Kidney epithelial cell (primary cell): Measurements from ENCODE around the gene SH3RF2. TPM values are rescaled to one million over a fixed set of nuclear protein-coding genes. Genes with fewer than 3 reads are reported as not detected.

ENCODE experiments used
- DNase-seq: peaks from one replicate; pipeline ENCODE4 v3.0.0-alpha.2; 2010; ENCODE audit warnings: low read depth
- H3K27me3 ChIP-seq: 2 replicates; pipeline ENCODE4 v1.6.0; 2011; ENCODE audit warnings: low read length; ENCODE audit not compliant: control insufficient read depth, insufficient read depth
- H3K36me3 ChIP-seq: 2 replicates; pipeline ENCODE4 v1.5.1; 2011; ENCODE audit warnings: low read length; ENCODE audit not compliant: control insufficient read depth, insufficient read depth
- H3K4me3 ChIP-seq: 2 replicates; pipeline ENCODE4 v1.5.1; 2011; ENCODE audit warnings: low read depth, mild to moderate bottlenecking, control low read depth, low read length
- total RNA-seq: library from RNA; depleted of rRNA; stranded (reverse); fragments of >200 nt; gene quantifications from 2 replicates; pipeline ENCODE4 v1.2.3, GENCODE V29; 2015
- TF ChIP-seq, protein P1 (sequence below): IDR thresholded peaks from 2 replicates; pipeline ENCODE4 v1.5.1; 2011; ENCODE audit warnings: mild to moderate bottlenecking, moderate library complexity, low read length, control low read depth, inconsistent platforms; ENCODE audit not compliant: insufficient read depth, poor library complexity, severe bottlenecking

SH3RF2 gene
- total RNA-seq, 1 donor from 2014 or later = 10.3 TPM

DNA sequence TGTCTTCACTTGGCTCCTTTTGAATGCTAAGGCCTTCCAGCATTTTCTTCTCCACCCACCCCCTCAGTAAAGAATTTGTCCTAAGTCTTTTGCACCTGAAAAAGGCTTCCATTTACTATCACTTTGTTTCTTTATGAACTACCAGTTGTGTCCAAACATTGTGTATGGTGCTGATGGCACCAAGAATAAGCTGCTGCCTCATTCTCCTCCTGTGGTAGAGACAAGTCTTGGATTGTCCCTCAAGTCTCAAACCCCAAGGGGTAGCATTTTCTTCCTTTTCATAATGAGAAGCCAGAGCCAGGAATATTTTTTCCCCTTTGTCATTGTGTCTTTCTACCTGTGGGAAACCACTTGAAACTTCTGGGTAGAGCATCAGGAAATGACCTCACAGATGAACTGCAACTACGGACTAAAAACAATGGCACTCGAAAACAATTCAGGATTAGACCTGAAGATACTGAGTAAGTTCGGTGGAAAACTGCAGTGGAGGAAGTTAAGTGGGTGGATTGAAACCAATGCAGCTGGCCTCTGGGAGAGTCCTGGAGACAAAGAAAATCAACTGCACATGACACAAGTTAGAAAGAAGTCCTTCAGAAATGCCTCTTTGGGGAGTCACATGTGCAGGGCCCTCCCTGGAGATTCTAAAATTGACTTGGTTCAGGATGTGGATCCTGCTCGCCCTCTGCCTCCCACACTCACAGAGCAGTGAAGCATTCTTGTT lies 80.5 kb downstream of the SH3RF2 start:
- no peak overlapping the region for H3K4me3 ChIP-seq
- no peaks in the 10 kb centered on the region for H3K27me3 ChIP-seq
- DNase-seq = no peak
- no peaks in the 10 kb centered on the region for H3K36me3 ChIP-seq
- TF ChIP-seq, protein P1, sequence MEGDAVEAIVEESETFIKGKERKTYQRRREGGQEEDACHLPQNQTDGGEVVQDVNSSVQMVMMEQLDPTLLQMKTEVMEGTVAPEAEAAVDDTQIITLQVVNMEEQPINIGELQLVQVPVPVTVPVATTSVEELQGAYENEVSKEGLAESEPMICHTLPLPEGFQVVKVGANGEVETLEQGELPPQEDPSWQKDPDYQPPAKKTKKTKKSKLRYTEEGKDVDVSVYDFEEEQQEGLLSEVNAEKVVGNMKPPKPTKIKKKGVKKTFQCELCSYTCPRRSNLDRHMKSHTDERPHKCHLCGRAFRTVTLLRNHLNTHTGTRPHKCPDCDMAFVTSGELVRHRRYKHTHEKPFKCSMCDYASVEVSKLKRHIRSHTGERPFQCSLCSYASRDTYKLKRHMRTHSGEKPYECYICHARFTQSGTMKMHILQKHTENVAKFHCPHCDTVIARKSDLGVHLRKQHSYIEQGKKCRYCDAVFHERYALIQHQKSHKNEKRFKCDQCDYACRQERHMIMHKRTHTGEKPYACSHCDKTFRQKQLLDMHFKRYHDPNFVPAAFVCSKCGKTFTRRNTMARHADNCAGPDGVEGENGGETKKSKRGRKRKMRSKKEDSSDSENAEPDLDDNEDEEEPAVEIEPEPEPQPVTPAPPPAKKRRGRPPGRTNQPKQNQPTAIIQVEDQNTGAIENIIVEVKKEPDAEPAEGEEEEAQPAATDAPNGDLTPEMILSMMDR = no peak

DNA sequence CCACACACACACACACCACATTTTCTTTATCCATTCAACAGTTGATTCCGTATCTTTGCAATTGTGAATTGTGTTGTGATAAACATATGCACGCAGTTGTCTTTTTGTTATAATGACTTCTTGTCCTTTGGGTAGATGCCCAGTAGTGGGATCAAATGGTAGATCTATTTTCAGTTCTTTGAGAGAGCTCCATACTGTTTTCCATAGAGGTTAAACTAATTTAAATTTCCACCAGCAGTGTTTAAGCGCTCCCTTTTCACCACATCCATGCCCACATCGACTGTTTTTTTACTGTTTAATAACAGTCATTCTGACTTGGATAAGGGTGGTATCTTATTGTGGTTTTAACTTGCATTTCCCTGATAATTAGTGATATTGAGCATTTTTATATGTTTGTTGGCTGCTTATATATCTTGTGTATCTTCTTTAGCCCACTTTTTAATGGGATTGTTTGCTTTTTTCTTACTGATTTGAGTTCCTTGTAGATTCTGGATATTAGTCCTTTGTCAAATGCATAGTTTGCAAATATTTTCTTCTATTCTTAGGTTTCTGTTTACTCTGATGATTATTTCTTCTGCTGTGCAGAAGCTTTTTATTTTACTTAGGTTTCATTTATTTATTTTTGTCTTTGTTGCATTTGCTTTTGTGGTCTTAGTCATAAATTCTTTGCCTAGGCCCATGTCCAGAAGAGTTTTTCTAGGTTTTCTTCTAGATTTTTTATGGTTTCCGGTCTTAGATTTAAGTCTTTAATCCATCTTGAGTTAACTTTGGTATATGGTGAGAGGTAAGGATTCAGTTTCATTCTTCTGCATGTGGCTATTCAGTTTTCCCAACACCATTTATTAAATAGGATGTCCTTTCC lies 82.4 kb downstream of the SH3RF2 start:
- TF ChIP-seq, protein P1 = no peak
- H3K36me3 ChIP-seq = no peaks in the 10 kb centered on the region
- no peak overlapping the region for H3K4me3 ChIP-seq
- no peaks in the 10 kb centered on the region for H3K27me3 ChIP-seq
- DNase-seq = no peak

DNA sequence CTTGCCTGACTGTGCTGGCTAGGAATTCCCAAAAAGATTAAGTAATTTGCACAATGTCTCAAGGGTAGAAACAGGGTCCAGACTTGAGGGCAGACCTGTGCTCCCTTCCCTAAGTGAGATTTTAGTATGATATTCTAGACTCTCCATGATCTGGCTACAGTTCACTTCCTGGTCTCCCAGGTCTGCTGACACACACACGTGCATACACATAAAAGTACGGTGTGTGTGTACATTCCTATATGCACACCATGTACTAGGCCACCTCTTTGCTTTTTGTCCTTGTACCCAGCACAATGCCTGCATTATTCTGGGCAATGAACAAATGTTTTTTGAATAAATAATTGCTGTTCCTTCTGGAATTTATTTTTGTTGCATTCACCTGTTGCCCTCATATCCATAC lies 83.7 kb downstream of the SH3RF2 start:
- TF ChIP-seq, protein P1 = no peak
- no peak for DNase-seq
- Histone ChIP-seq H3K27me3 (no peaks in the 10 kb centered on the region), H3K36me3 (no peaks in the 10 kb centered on the region), H3K4me3 (no peak overlapping the region)

DNA sequence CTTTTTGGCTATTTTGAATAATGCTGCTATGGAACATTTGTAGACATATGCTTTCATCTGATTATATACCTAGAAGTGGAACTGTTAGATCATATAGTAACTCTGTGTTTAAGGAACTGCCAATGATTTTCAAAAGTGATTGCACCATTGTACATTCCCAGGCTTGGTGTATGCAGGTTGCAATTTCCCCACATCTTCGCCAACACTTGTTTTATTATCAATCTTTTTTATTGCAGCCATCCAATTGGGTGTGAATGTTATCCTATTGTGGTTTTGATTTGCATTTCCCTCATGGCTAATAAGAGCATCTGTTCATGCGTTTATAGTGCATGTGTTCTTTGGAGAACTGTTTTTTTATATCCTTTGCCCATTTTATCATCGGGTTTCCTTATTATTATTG lies 87.7 kb downstream of the SH3RF2 start:
- Histone ChIP-seq H3K36me3 (no peaks in the 10 kb centered on the region), H3K4me3 (no peak overlapping the region), H3K27me3 (no peaks in the 10 kb centered on the region)
- TF ChIP-seq, protein P1 = no peak
- DNase-seq = no peak

DNA sequence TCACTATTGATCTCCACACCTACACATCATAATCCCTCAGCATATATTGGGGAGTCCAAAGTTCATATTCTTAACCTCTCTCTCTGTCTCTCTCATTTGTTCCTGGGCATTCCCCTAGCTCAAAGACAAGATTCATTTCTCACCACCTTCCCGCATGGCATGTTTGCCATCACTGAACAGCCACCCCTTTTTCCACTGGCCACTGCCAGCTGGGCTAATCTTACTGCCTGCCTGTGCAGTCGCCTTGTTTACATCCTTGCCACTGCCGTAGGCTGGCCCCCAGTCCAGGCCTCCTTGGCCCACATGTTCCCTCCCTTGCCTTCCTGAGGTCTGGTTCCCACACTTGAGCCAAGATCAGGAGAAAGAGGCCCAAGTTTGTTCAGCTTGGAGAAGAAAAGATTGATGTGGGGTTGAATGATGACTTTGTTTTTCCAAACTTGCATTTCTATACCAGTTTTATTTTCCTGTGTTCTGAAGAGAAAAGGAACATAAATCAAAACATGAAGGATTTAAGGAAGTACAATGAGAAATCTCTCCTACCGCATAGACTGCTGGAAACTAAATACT lies 88.8 kb downstream of the SH3RF2 start:
- DNase-seq = no peak
- no peaks in the 10 kb centered on the region for H3K27me3 ChIP-seq
- H3K36me3 ChIP-seq = no peaks in the 10 kb centered on the region
- no peak overlapping the region for H3K4me3 ChIP-seq
- TF ChIP-seq, protein P1 = no peak
